ENCODE results near the gene TJP2.
"Not testable (repeated sequence)": the region's sequence is repeated elsewhere in the genome, so short reads cannot be mapped to it uniquely, and the experiment has no call there.

TJP2 gene

GRCh38 chr9:69164573-69164972 lies 9.5 kb upstream of the TJP2 start:
- DNase-seq: not testable (repeated sequence)

GRCh38 chr9:69165581-69165980 lies 8.5 kb upstream of the TJP2 start:
- DNase-seq: no peak

- no peak for DNase-seq
These were observed 5.3 kb upstream of the TJP2 start for GRCh38 chr9:69168709-69169217.

GRCh38 chr9:69170231-69170630 lies 3.8 kb upstream of the TJP2 start:
- no peak for DNase-seq

- DNase-seq: no peak
These were observed 3.0 kb upstream of the TJP2 start for GRCh38 chr9:69171049-69171448.

GRCh38 chr9:69171517-69171916 lies 2.6 kb upstream of the TJP2 start:
- no peak for DNase-seq

- DNase-seq: no peak
These were observed 1.2 kb upstream of the TJP2 start for GRCh38 chr9:69172895-69173294.

- DNase-seq: no peak
These were observed 583 bp upstream of the TJP2 start for GRCh38 chr9:69173497-69173890.

GRCh38 chr9:69174616-69175463 lies 763 bp downstream of the TJP2 start:
- no peak for DNase-seq

GRCh38 chr9:69175486-69175885 lies 1.4 kb downstream of the TJP2 start:
- no peak for DNase-seq

GRCh38 chr9:69176471-69177171 lies 2.5 kb downstream of the TJP2 start:
- DNase-seq: no peak

GRCh38 chr9:69178583-69179011 lies 4.5 kb downstream of the TJP2 start:
- DNase-seq: no peak

- DNase-seq: no peak
These were observed 5.0 kb downstream of the TJP2 start for GRCh38 chr9:69179037-69179436.

GRCh38 chr9:69180200-69180599 lies 6.1 kb downstream of the TJP2 start:
- DNase-seq: no peak

GRCh38 chr9:69180670-69181069 lies 6.6 kb downstream of the TJP2 start:
- DNase-seq: no peak

GRCh38 chr9:69181908-69182353 lies 7.9 kb downstream of the TJP2 start:
- DNase-seq: no peak

GRCh38 chr9:69184266-69184665 lies 10.2 kb downstream of the TJP2 start:
- no peak for DNase-seq

GRCh38 chr9:69186841-69187611 lies 12.9 kb downstream of the TJP2 start:
- DNase-seq: no peak

- no peak for DNase-seq
These were observed 14.9 kb downstream of the TJP2 start for GRCh38 chr9:69188975-69189374.

GRCh38 chr9:69190086-69190862 lies 16.2 kb downstream of the TJP2 start:
- DNase-seq: no peak

GRCh38 chr9:69190863-69191181 lies 16.7 kb downstream of the TJP2 start:
- DNase-seq: no peak

GRCh38 chr9:69191231-69191630 lies 17.2 kb downstream of the TJP2 start:
- DNase-seq: no peak

- DNase-seq: no peak
These were observed 18.1 kb downstream of the TJP2 start for GRCh38 chr9:69192214-69192613.
